PC-3 (cell line): ENCODE data around the gene IRGC.

Source experiments
- EZH2 ChIP-seq: fragments of 300-600 bp; sonication (generic); IDR thresholded peaks from one replicate; pipeline ENCODE4 v1.6.1; 2017; ENCODE audit warnings: antibody characterized with exemption, mild to moderate bottlenecking, low read length; ENCODE audit not compliant: unreplicated experiment
- EZH2phosphoT487 ChIP-seq: fragments of 300-600 bp; sonication (generic); IDR thresholded peaks from 2 replicates; pipeline ENCODE4 v1.6.1; 2018; ENCODE audit warnings: mild to moderate bottlenecking, antibody characterized with exemption, low read length, borderline replicate concordance
- TF ChIP-seq, protein P1 (sequence below): fragments of 300-600 bp; sonication (generic); conservative IDR thresholded peaks from 2 replicates; pipeline ENCODE4 v1.5.1; 2017; ENCODE audit warnings: antibody characterized with exemption, low read depth, mild to moderate bottlenecking, low read length

DNA sequence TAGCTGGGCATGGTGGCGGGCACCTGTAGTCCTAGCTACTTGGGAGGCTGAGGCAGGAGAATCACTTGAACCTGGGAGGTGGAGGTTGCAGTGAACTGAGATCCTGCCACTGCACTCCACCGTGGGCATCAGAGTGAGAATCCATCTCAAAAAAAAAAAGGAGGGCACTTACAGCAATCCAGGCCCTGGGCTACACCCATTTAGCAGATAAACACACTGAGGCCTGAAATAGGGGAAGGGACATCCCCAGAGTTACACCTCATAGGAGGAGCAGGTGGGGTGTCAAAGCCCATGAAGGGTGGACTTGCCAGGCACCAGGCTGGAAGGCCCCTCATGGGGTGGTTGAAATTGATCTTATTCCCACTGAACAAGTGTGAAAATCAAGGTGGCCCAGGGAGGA, 32.0 kb upstream of the IRGC start:
- TF ChIP-seq, protein P1, sequence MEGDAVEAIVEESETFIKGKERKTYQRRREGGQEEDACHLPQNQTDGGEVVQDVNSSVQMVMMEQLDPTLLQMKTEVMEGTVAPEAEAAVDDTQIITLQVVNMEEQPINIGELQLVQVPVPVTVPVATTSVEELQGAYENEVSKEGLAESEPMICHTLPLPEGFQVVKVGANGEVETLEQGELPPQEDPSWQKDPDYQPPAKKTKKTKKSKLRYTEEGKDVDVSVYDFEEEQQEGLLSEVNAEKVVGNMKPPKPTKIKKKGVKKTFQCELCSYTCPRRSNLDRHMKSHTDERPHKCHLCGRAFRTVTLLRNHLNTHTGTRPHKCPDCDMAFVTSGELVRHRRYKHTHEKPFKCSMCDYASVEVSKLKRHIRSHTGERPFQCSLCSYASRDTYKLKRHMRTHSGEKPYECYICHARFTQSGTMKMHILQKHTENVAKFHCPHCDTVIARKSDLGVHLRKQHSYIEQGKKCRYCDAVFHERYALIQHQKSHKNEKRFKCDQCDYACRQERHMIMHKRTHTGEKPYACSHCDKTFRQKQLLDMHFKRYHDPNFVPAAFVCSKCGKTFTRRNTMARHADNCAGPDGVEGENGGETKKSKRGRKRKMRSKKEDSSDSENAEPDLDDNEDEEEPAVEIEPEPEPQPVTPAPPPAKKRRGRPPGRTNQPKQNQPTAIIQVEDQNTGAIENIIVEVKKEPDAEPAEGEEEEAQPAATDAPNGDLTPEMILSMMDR = no peak
- TF ChIP-seq EZH2phosphoT487 = no peak
- no peak for TF ChIP-seq EZH2
